Stimulated activated CD4-positive, alpha-beta T cell treated with anti-CD3 and anti-CD28 coated beads, Interleukin-1b, Interleukin-23, amount 100 ng/mL, for 24 hours (primary cell): Measurements from ENCODE around the gene CX3CL1.
"Not testable (repeated sequence)": the region's sequence is repeated elsewhere in the genome, so short reads cannot be mapped to it uniquely, and the experiment has no call there.

Experiments used
- DNase-seq, 4 experiments: peaks; one replicate each; pipeline ENCODE4 v3.0.0-alpha.2; 2020; ENCODE audit warnings: low read depth in 4 of 4, low spot score in 1 of 4

The CX3CL1 gene

GRCh38 chr16:57382535-57383275 is 10.4 kb downstream of the CX3CL1 start:
- DNase-seq, result no peak

DNA sequence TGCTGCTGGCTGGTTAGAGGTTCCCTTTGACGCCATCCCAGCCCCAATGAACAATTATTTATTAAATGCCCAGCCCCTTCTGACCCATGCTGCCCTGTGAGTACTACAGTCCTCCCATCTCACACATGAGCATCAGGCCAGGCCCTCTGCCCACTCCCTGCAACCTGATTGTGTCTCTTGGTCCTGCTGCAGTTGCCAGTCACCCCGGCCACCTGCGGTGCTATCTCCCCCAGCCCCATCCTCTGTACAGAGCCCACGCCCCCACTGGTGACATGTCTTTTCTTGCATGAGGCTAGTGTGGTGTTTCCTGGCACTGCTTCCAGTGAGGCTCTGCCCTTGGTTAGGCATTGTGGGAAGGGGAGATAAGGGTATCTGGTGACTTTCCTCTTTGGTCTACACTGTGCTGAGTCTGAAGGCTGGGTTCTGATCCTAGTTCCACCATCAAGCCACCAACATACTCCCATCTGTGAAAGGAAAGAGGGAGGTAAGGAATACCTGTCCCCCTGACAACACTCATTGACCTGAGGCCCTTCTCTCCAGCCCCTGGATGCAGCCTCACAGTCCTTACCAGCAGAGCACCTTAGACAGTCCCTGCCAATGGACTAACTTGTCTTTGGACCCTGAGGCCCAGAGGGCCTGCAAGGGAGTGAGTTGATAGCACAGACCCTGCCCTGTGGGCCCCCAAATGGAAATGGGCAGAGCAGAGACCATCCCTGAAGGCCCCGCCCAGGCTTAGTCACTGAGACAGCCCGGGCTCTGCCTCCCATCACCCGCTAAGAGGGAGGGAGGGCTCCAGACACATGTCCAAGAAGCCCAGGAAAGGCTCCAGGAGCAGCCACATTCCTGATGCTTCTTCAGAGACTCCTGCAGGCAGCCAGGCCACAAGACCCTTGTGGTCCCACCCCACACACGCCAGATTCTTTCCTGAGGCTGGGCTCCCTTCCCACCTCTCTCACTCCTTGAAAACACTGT is 11.3 kb downstream of the CX3CL1 start:
- no peak for DNase-seq

DNA sequence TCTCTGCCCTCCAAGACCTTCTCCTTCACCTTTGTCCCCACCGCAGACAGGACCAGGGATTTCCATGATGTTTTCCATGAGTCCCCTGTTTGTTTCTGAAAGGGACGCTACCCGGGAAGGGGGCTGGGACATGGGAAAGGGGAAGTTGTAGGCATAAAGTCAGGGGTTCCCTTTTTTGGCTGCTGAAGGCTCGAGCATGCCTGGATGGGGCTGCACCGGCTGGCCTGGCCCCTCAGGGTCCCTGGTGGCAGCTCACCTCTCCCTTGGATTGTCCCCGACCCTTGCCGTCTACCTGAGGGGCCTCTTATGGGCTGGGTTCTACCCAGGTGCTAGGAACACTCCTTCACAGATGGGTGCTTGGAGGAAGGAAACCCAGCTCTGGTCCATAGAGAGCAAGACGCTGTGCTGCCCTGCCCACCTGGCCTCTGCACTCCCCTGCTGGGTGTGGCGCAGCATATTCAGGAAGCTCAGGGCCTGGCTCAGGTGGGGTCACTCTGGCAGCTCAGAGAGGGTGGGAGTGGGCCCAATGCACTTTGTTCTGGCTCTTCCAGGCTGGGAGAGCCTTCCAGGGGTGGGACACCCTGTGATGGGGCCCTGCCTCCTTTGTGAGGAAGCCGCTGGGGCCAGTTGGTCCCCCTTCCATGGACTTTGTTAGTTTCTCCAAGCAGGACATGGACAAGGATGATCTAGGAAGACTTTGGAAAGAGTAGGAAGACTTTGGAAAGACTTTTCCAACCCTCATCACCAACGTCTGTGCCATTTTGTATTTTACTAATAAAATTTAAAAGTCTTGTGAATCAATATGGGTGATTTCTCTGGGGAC is 12.2 kb downstream of the CX3CL1 start:
- no peak for DNase-seq

GRCh38 chr16:57385083-57385482 is 12.8 kb downstream of the CX3CL1 start:
- DNase-seq, result no peak

DNA sequence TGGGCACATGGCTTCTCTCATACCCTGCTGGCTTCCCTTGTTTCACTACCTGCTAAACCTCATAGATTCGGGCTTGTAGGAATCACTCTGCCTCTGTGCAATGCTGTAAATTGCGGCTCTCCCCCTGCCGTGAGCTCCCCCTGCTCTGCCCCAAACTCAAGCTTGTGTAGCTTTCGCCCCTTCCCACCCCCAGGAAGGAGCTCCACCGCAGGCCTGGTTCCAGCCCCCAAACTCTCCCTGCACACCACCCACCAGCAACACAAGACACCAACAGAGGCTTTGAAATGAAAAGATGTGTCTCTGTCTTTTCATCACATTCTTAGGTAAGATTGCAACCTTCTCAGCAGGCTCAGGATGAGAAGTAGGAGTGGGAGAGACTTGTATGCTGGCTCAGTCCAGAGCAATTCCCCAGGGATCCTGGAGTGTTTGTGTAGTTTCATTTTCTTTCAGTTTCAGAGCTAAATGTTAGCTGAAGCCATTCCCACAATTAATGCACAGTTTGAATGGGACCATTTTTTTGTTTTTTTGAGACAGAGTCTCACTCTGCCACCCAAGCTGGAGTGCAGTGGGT is 14.2 kb downstream of the CX3CL1 start:
- DNase-seq, result no peak

- DNase-seq, result no peak
Measured at GRCh38 chr16:57387598-57388354, 15.5 kb downstream of the CX3CL1 start.

GRCh38 chr16:57388359-57389086 is 16.2 kb downstream of the CX3CL1 start:
- no peak for DNase-seq

GRCh38 chr16:57389087-57389468 is 16.8 kb downstream of the CX3CL1 start:
- no peak for DNase-seq

DNA sequence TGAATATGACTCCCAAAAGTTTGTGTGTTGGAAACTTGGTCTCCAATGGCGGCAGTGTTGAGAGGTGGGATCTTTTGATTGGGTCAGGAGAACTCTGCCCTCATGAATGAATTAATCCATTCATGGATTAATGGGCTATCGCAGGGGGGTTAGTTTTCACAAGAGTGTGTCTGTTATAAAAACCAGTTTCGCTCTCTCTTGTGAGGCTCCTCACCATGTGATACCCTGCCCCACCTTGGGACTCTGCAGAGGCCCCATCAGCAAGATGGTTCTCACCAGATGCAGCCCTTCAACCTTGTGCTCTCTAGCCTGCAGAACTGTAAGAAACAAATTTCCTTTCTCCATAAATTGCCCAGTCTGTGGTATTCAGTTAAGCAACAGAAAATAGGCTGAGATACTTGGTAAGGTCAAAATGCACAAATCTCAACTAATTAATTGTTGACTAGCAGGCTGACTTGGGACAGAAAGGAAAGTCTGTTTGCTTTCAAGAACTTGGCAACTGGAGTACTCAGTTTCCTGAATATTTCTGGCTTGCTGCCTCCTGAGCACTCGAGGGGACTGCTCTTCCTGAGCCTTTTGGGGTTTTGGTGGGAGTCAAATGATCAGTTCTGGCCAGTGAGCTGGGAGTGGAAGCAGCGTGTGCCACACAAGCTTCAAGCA is 18.5 kb downstream of the CX3CL1 start:
- DNase-seq, result no peak

DNA sequence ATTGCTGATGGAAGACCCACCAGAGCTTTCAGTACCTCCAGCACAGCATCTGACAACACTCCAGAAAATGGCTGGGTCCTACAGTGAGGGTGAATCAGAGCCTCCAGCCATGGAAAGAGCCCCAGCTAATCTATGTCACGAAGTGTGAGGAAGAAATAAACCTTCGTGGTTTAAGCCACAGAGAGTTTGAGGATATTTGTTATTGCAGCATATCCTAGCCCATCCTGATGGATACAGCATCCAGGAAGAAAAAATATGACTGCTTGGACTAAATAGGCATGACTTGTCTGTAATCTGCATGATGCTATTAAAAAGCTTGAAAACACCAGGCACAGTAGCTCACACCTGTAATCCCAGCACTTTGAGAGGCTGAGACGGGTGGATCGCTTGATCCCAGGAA is 19.0 kb downstream of the CX3CL1 start:
- no peak for DNase-seq

- no peak for DNase-seq
Measured at GRCh38 chr16:57391708-57392107, 19.4 kb downstream of the CX3CL1 start.

GRCh38 chr16:57392694-57393093 is 20.4 kb downstream of the CX3CL1 start:
- DNase-seq, result no peak

- no peak for DNase-seq
Measured at GRCh38 chr16:57394444-57394843, 22.2 kb downstream of the CX3CL1 start.

DNA sequence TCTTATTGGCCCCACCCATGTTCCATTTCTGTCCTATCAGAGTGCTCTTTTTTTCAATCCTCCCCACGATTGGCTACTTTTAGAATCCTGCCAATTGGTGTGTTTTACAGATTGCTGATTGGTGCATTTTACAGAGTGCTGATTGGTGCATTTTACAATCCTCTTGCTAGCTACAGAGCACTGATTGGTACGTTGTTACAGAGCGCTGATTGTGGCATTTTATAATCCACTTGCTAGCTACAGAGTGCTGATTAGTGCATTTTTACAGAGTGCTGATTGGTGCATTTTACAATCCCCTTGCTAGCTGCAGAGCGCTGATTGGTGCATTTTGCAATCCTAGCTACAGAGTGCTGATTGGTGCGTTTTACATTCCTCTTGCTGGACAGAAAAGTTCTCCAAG is 22.7 kb downstream of the CX3CL1 start:
- no peak for DNase-seq

DNA sequence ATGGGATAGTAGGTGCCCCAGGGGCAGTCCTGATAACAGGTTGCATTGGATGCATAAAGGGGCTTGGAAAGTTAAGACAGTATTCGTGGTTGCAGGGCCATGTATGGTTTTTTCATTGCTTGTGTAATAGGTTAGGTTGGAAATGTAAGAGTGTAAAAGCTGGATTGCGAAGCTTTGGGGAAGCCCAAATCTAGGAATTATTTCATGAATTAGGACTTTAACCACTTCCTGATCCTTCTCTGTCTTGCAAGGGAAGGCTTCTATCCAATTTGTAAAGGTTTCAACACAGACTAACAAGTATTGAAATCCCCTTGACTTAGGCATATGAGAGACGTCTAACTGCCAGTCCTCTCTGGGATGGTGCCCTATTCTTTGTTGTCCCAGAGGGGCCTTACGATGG is 24.5 kb downstream of the CX3CL1 start:
- no peak for DNase-seq

- DNase-seq, result not testable (repeated sequence)
Measured at GRCh38 chr16:57397493-57397892, 25.2 kb downstream of the CX3CL1 start.

DNA sequence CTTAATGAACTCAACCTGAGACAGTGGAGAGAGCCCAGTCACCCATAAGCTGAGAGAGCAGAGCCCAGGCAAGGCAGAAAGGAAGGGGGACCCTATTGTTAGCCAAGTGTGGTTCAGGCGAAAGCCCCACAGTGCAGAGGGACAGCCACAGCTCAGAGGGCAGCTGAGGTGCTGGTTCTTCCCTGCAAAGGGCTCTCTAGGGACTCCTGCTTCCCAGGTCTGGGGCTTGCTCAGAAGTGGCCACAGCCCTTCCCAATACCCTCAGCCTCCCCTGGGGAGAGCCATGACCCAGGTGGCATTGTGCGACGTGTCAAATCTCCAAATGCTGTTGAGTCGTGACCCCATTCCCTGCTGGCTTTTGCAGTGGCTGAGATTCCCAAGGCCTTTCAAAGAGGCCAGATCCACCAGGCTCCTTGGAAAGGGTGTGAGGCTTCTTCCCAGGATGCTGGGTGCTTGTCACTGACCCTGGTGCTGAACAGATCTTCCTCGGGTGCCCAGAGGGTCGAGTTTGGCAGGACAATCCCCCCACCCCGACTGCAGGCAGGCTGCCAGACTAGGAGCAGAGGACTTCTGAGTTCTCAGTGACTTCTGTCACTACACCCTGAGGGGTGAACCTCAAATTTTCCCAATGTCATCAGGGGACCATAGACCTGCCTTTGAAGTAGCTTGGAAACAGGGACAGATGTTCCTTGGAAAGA is 29.8 kb downstream of the CX3CL1 start:
- DNase-seq, result no peak

DNA sequence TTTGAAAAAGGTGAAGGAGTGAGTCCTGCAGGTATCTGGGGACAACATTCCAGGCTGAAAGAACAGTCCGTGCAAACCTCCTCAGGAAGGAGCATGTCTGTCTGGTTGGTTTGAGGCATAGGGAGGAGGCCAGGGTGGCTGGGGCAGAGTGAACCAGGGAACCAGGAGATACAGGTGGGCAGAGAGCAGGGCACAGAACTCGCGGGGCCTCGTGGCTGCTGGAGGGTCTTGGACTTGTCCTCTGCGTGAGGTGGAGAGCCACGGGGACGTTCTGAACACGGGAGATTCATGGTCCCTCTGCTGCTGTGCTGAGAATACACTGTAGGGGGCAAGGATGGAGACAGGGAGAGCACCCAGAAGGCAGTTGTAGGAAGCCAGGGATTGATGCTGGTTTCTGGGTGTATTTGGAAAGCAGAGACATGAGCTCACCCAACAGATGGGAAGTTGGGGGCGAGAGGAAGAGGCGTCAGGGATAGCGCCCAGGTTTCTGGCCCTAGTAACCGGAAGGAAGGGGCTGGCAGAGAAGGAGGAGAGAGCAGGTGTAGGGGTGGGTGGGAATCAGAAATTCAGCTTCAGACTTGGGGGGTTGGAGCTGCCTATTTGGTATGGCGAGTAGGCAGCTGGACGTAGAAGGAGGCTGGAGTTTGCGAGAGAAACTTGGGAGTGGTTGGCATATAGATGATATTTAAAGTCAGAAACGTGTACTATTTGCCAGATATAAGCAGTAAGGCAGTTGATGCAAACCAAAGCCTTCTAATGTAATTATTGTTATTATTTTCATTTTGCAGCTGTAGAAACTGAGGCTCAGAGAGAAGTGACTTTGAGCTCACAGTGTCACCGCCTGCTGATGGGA is 31.9 kb downstream of the CX3CL1 start, which contains the start of gene CCL17:
CCL17 (plus strand) TSS at position 803 of the 853 bp plus-strand sequence. CDS start 9,166 bp downstream, outside the sequence.
- no peak for DNase-seq
